CD14-positive monocyte (primary cell): ENCODE results near the gene KRT32. TPM values are rescaled to one million over a fixed set of nuclear protein-coding genes. Genes with fewer than 3 reads are reported as not detected.

ENCODE experiments used
- DNase-seq, 3 donors: peaks; one replicate each; pipeline ENCODE4 v3.0.0-alpha.2; 2011 to 2022
- H2AFZ ChIP-seq: 2 replicates; pipeline ENCODE4 v1.6.0; 2012; ENCODE audit warnings: mild to moderate bottlenecking, low read depth, low read length, inconsistent platforms; ENCODE audit not compliant: insufficient read depth, poor library complexity, severe bottlenecking
- H3K27ac ChIP-seq, 2 donors: 1 replicate in 1 of 2; 2 replicates in 1 of 2; pipeline ENCODE4 v1.5.1; 2012 to 2013; ENCODE audit warnings: low read length in 2 of 2, control low read depth in 1 of 2, inconsistent platforms in 1 of 2, low read depth in 1 of 2, mild to moderate bottlenecking in 1 of 2
- H3K27me3 ChIP-seq, 2 donors: one replicate each; pipeline versions ENCODE4 v1.6.0 to v1.6.1; 2011 to 2013; ENCODE audit warnings: low read length in 2 of 2; ENCODE audit not compliant: control insufficient read depth in 2 of 2, insufficient read depth in 2 of 2
- H3K36me3 ChIP-seq, 2 donors: replicated peaks in 1 of 2; 1 replicate in 1 of 2; 2 replicates in 1 of 2; pipeline versions ENCODE4 v1.5.1 to v1.6.1; 2012 to 2013; ENCODE audit warnings: low read length in 2 of 2, control low read depth in 1 of 2, inconsistent platforms in 1 of 2, mild to moderate bottlenecking in 1 of 2; ENCODE audit not compliant: insufficient read depth in 2 of 2, control insufficient read depth in 1 of 2
- H3K4me1 ChIP-seq, 2 donors: 1 replicate in 1 of 2; 2 replicates in 1 of 2; pipeline versions ENCODE4 v1.5.1 to v1.6.1; 2012 to 2013; ENCODE audit warnings: low read length in 2 of 2, control low read depth in 1 of 2, inconsistent platforms in 1 of 2, mild to moderate bottlenecking in 1 of 2, moderate library complexity in 1 of 2; ENCODE audit not compliant: insufficient read depth in 2 of 2, control insufficient read depth in 1 of 2
- H3K4me2 ChIP-seq: replicated peaks from 2 replicates; pipeline ENCODE3; 2012; ENCODE audit warnings: low read length, moderate library complexity, mild to moderate bottlenecking; ENCODE audit not compliant: poor library complexity, severe bottlenecking; ENCODE audit errors: extremely low read depth
- H3K4me3 ChIP-seq, 3 experiments: fragments of 200-600 bp in 1 of 3; sonication (generic) in 1 of 3; replicated peaks in 1 of 3; 1 replicate in 2 of 3; 2 replicates in 1 of 3; pipeline ENCODE4 v1.5.1; 2011 to 2013; ENCODE audit warnings: low read length in 3 of 3, mild to moderate bottlenecking in 3 of 3, control low read depth in 2 of 3, low read depth in 2 of 3, inconsistent platforms in 1 of 3, moderate library complexity in 1 of 3
- H3K79me2 ChIP-seq: 2 replicates; pipeline ENCODE4 v1.6.0; 2012; ENCODE audit warnings: mild to moderate bottlenecking, control low read depth, inconsistent platforms, low read length, moderate library complexity; ENCODE audit not compliant: insufficient read depth
- H3K9ac ChIP-seq: 2 replicates; pipeline ENCODE4 v1.6.0; 2017; ENCODE audit warnings: low read length, mild to moderate bottlenecking; ENCODE audit not compliant: insufficient read depth, poor library complexity, severe bottlenecking
- H3K9me3 ChIP-seq, 2 donors: replicated peaks in 1 of 2; 1 replicate in 1 of 2; 2 replicates in 1 of 2; pipeline versions ENCODE4 v1.5.1 to v1.6.1; 2012 to 2013; ENCODE audit warnings: low read length in 2 of 2, control low read depth in 1 of 2; ENCODE audit not compliant: control insufficient read depth in 1 of 2, insufficient read depth in 1 of 2
- H4K20me1 ChIP-seq: 2 replicates; pipeline ENCODE4 v1.6.0; 2012; ENCODE audit warnings: mild to moderate bottlenecking, low read length, control low read depth, moderate library complexity; ENCODE audit not compliant: insufficient read depth
- H3K27ac Mint-ChIP-seq, 7 donors: one replicate each; pipeline ENCODE4 v1.8.0; 2020; ENCODE audit warnings: mild to moderate bottlenecking in 7 of 7, mixed read lengths in 7 of 7, moderate library complexity in 6 of 7, inconsistent platforms in 2 of 7
- H3K27me3 Mint-ChIP-seq, 3 donors: one replicate each; pipeline ENCODE4 v1.8.0; 2021 to 2022; ENCODE audit warnings: low read depth in 3 of 3, mild to moderate bottlenecking in 3 of 3, mixed read lengths in 3 of 3, moderate library complexity in 3 of 3, inconsistent platforms in 1 of 3
- H3K36me3 Mint-ChIP-seq, 2 donors: one replicate each; pipeline ENCODE4 v1.8.0; 2020; ENCODE audit warnings: mixed read lengths in 2 of 2, inconsistent platforms in 1 of 2, mild to moderate bottlenecking in 1 of 2
- H3K4me1 Mint-ChIP-seq: one replicate; pipeline ENCODE4 v1.8.0; 2020; ENCODE audit warnings: mild to moderate bottlenecking, mixed read lengths
- H3K4me3 Mint-ChIP-seq, 2 donors: one replicate each; pipeline ENCODE4 v1.8.0; 2020; ENCODE audit warnings: mild to moderate bottlenecking in 2 of 2, mixed read lengths in 2 of 2, moderate library complexity in 1 of 2
- H3K9me3 Mint-ChIP-seq, 7 donors: one replicate each; pipeline ENCODE4 v1.8.0; 2020 to 2022; ENCODE audit warnings: mixed read lengths in 7 of 7, mild to moderate bottlenecking in 6 of 7, moderate library complexity in 6 of 7, inconsistent platforms in 2 of 7
- CTCF ChIP-seq: fragments of 200-600 bp; IDR thresholded peaks from one replicate; pipeline ENCODE4 v1.8.0; 2022; ENCODE audit warnings: antibody characterized with exemption, mild to moderate bottlenecking
- WGBS: methylation state at CpG from one replicate; pipeline ENCODE4 v1.1.5; 2013; ENCODE audit warnings: missing lambda C conversion rate; ENCODE audit not compliant: insufficient coverage; 5-methylcytosine and 5-hydroxymethylcytosine counted together
- intact Hi-C, 2 donors: fragments of 100-400 bp; cut with micrococcal nuclease; formaldehyde crosslinking; loops; one replicate each; pipeline versions ENCODE4 v1.15.0 to v1.15.1; 2023
- polyA plus RNA-seq, 3 donors: library from polyadenylated mRNA; depleted of rRNA in 1 of 3; unstranded in 2 of 3; stranded (reverse) in 1 of 3; fragments of 300-500 nt in 2 of 3; fragments of >200 nt in 1 of 3; fragmentation: Illumina TruSeq in 2 of 3; gene quantifications; 1 replicate in 2 of 3; 2 replicates in 1 of 3; pipeline ENCODE4 v1.2.3, GENCODE V29; 2012 to 2021

The KRT32 gene
- polyA plus RNA-seq, 3 donors, result not detected

- no peaks in the 10 kb centered on the region for H3K27me3 ChIP-seq
- no peak overlapping the region for H2AFZ ChIP-seq
- H3K9me3 ChIP-seq, result no peaks in the 10 kb centered on the region
- no peaks in the 10 kb centered on the region for H3K36me3 ChIP-seq
- Mint-ChIP-seq H3K36me3 (peaks cover 0 to 2% of the 10 kb centered on the region in 2 donors), H3K27me3 (peaks cover 0 to 2% (median 0%) of the 10 kb centered on the region in 3 donors), H3K4me3 (peak overlapping the region; percentile 35 to 37), H3K27ac (peak overlapping the region; percentile 87 to 96 (median 91)), H3K4me1 (peaks cover 68% of the 10 kb centered on the region), H3K9me3 (peaks cover 0 to 5% (median 0%) of the 10 kb centered on the region in 7 donors)
- peaks cover 62 to 71% of the 10 kb centered on the region in 2 donors for H3K4me1 ChIP-seq
- H3K79me2 ChIP-seq, result no peaks in the 10 kb centered on the region
- peak overlapping the region; percentile 38 for H3K4me2 ChIP-seq
- H3K9ac ChIP-seq, result peak overlapping the region; percentile 10
- peak overlapping the region; percentile 83 for H3K27ac ChIP-seq
- DNase-seq, result peak in 2 of 3 donors; percentile 13 to 47
- peak overlapping the region in 1 of 3 experiments; percentile 43 for H3K4me3 ChIP-seq
- TF ChIP-seq CTCF, result no peak
- no peaks in the 10 kb centered on the region for H4K20me1 ChIP-seq
- intact Hi-C loops, result loop anchor here (5.0 to 10.0 kb wide), 2 partner anchors 55 to 172 kb away; no protein-coding TSS in a partner anchor
- 21% methylated on average over 2 of the region's 4 CpGs for WGBS
These were observed 25.6 kb upstream of the KRT32 start for GRCh38 chr17:41492771-41493170.

GRCh38 chr17:41492351-41492750, 25.2 kb upstream of the KRT32 start:
- peaks cover 0 to 2% of the 10 kb centered on the region in 2 donors for H3K36me3 Mint-ChIP-seq
- H3K4me1 Mint-ChIP-seq, result peaks cover 64% of the 10 kb centered on the region
- DNase-seq, result peak; percentile 86 to 94 (median 91)
- H3K27ac Mint-ChIP-seq, result peak overlapping the region; percentile 87 to 96 (median 91)
- 20% methylated on average over 3 of the region's 6 CpGs for WGBS
- peaks cover 0 to 2% (median 0%) of the 10 kb centered on the region in 3 donors for H3K27me3 Mint-ChIP-seq
- peak overlapping the region in 1 of 3 experiments; percentile 43 for H3K4me3 ChIP-seq
- intact Hi-C loops, result loop anchor here (5.0 to 10.0 kb wide), 2 partner anchors 55 to 172 kb away; no protein-coding TSS in a partner anchor
- H3K27ac ChIP-seq, result peak overlapping the region; percentile 83
- no peaks in the 10 kb centered on the region for H3K27me3 ChIP-seq
- no peaks in the 10 kb centered on the region for H3K9me3 ChIP-seq
- H4K20me1 ChIP-seq, result no peaks in the 10 kb centered on the region
- H3K4me3 Mint-ChIP-seq, result peak overlapping the region; percentile 37 to 71
- TF ChIP-seq CTCF, result no peak
- H3K4me1 ChIP-seq, result peaks cover 58 to 67% of the 10 kb centered on the region in 2 donors
- no peaks in the 10 kb centered on the region for H3K79me2 ChIP-seq
- H3K9me3 Mint-ChIP-seq, result peaks cover 0 to 5% (median 0%) of the 10 kb centered on the region in 7 donors
- H2AFZ ChIP-seq, result no peak overlapping the region
- peak overlapping the region; percentile 38 for H3K4me2 ChIP-seq
- no peak overlapping the region for H3K9ac ChIP-seq
- H3K36me3 ChIP-seq, result no peaks in the 10 kb centered on the region
